VCaP (cell line): Measurements from ENCODE around the gene ATXN7L1.
"Not testable (repeated sequence)": the region's sequence is repeated elsewhere in the genome, so short reads cannot be mapped to it uniquely, and the experiment has no call there.

Experiments used
- H3K27ac ChIP-seq: fragments of 450-650 bp; 2 replicates; pipeline ENCODE4 v1.5.1; 2017
- CTCF ChIP-seq: fragments of 450-650 bp; conservative IDR thresholded peaks from 2 replicates; pipeline ENCODE4 v1.5.1; 2017; ENCODE audit warnings: mild to moderate bottlenecking, moderate library complexity

ATXN7L1 gene

GRCh38 chr7:105857009-105857952 lies 19.1 kb downstream of the ATXN7L1 start:
- no peak for TF ChIP-seq CTCF
- no peak overlapping the region for H3K27ac ChIP-seq

- TF ChIP-seq CTCF, result no peak
- H3K27ac ChIP-seq, result no peak overlapping the region
Observed at GRCh38 chr7:105854498-105854897, 21.9 kb downstream of the ATXN7L1 start.

- TF ChIP-seq CTCF, result no peak
- H3K27ac ChIP-seq, result no peak overlapping the region
Observed at GRCh38 chr7:105853931-105854419, 22.4 kb downstream of the ATXN7L1 start.

GRCh38 chr7:105851064-105851463 lies 25.3 kb downstream of the ATXN7L1 start:
- no peak overlapping the region for H3K27ac ChIP-seq
- TF ChIP-seq CTCF, result no peak

GRCh38 chr7:105849122-105849855 lies 27.1 kb downstream of the ATXN7L1 start:
- TF ChIP-seq CTCF, result no peak

GRCh38 chr7:105846404-105846803 lies 30.0 kb downstream of the ATXN7L1 start:
- H3K27ac ChIP-seq, result no peak overlapping the region
- TF ChIP-seq CTCF, result no peak

More at GRCh38 chr7:105849122-105849855, 27.1 kb downstream of the ATXN7L1 start:
- no peak overlapping the region for H3K27ac ChIP-seq

- not testable (repeated sequence) for H3K27ac ChIP-seq
Observed at GRCh38 chr7:105844681-105845080, 31.7 kb downstream of the ATXN7L1 start.
